ENCODE data around the gene RIPK1.

GRCh38 chr6:3152689-3153088 lies 84.4 kb downstream of the RIPK1 start:
- TF ChIP-seq POLR2A (IDR thresholded peaks at IDR 0.05) (no peak), CTCF (IDR thresholded peaks at IDR 0.05) (no peak)
